NCI-H2227 (cell line): ENCODE data around the gene CLIP4.

ENCODE experiments used
- DNase-seq: peaks from one replicate; lab custom pipeline; 2025; ENCODE audit not compliant: unreplicated experiment; lab: John Stamatoyannopoulos, UW

The CLIP4 gene

GRCh38 chr2:29182920-29183319, 67.7 kb downstream of the CLIP4 start:
- DNase-seq: no peak

- DNase-seq: no peak
Observed at GRCh38 chr2:29184531-29184930, 69.3 kb downstream of the CLIP4 start.

- no peak for DNase-seq
Observed at GRCh38 chr2:29186817-29187216, 71.6 kb downstream of the CLIP4 start.

- no peak for DNase-seq
Observed at GRCh38 chr2:29187926-29188325, 72.7 kb downstream of the CLIP4 start.

- no peak for DNase-seq
Observed at GRCh38 chr2:29189052-29189451, 73.8 kb downstream of the CLIP4 start.

- no peak for DNase-seq
Observed at GRCh38 chr2:29191817-29192216, 76.6 kb downstream of the CLIP4 start.

- no peak for DNase-seq
Observed at GRCh38 chr2:29192526-29192925, 77.3 kb downstream of the CLIP4 start.

GRCh38 chr2:29193111-29193510, 77.9 kb downstream of the CLIP4 start:
- no peak for DNase-seq

GRCh38 chr2:29193681-29194080, 78.5 kb downstream of the CLIP4 start:
- DNase-seq: no peak

- no peak for DNase-seq
Observed at GRCh38 chr2:29195796-29196195, 80.6 kb downstream of the CLIP4 start.

GRCh38 chr2:29196792-29197788, 81.9 kb downstream of the CLIP4 start:
- DNase-seq: peak; percentile 83

GRCh38 chr2:29201979-29202378, 86.8 kb downstream of the CLIP4 start:
- DNase-seq: no peak

GRCh38 chr2:29202819-29203495, 87.7 kb downstream of the CLIP4 start:
- no peak for DNase-seq

GRCh38 chr2:29206941-29207340, 91.7 kb downstream of the CLIP4 start:
- no peak for DNase-seq

GRCh38 chr2:29207352-29208148, 92.3 kb downstream of the CLIP4 start:
- no peak for DNase-seq

GRCh38 chr2:29209551-29209950, 94.3 kb downstream of the CLIP4 start:
- DNase-seq: no peak

- peak; percentile 11 for DNase-seq
Observed at GRCh38 chr2:29212009-29212408, 96.8 kb downstream of the CLIP4 start.

- DNase-seq: no peak
Observed at GRCh38 chr2:29213888-29214291, 98.7 kb downstream of the CLIP4 start.

- DNase-seq: no peak
Observed at GRCh38 chr2:29215073-29215472, 99.9 kb downstream of the CLIP4 start.

- DNase-seq: no peak
Observed at GRCh38 chr2:29215739-29216608, 100.8 kb downstream of the CLIP4 start.

GRCh38 chr2:29216609-29216909, 101.3 kb downstream of the CLIP4 start:
- no peak for DNase-seq
